HG02798 (cell line): ENCODE measurements around the gene RPSA.
"Not testable (repeated sequence)": the region's sequence is repeated elsewhere in the genome, so short reads cannot be mapped to it uniquely, and the experiment has no call there.

Experiments
- ATAC-seq: cut with Tn5 transposase; IDR thresholded peaks from one replicate; pipeline ENCODE4 v1.9.1; 2021; ENCODE audit warnings: mild to moderate bottlenecking; ENCODE audit not compliant: unreplicated experiment, poor library complexity

Gene RPSA

DNA sequence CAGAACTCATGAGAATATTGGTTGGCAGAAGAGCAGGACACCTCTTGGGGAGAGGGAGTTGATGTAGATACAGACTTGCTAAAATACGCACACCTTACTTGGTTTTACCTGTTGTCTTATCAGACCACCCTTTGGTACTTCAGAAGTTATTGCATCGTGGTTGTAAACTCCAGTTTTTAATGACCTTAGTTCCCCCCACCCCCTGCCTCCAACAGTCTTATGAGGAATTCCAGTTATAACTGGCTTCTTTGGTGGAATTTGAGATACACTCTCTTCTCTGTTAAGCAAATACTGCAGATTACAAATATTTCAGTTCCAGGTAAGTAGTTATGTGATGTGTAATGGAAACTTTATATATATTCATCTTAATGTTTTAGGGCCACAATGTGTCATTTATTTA, 18.4 kb upstream of the RPSA start:
- no peak for ATAC-seq

GRCh38 chr3:39388741-39389248, 17.7 kb upstream of the RPSA start:
- peak; percentile 72 for ATAC-seq

DNA sequence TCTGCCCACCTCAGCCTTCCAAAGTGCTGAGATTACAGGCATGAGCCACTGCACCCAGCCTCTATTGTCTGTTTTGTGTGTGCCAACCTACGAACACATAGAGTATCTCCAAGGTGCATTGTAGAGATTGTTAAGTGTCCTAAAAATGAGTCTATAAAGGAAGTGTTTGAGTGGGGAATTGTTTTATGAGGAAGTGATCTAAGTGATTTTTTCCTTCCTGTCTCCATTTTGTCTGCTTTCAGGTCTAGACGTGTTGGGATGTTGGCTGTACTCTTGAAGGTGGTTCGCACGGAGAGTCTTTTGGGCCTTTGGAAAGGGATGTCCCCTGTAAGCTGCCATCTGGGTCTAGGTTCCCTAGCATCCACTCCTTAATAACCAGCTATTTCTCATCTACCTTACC, 16.3 kb upstream of the RPSA start:
- ATAC-seq: no peak

GRCh38 chr3:39396690-39397089, 9.8 kb upstream of the RPSA start:
- no peak for ATAC-seq

DNA sequence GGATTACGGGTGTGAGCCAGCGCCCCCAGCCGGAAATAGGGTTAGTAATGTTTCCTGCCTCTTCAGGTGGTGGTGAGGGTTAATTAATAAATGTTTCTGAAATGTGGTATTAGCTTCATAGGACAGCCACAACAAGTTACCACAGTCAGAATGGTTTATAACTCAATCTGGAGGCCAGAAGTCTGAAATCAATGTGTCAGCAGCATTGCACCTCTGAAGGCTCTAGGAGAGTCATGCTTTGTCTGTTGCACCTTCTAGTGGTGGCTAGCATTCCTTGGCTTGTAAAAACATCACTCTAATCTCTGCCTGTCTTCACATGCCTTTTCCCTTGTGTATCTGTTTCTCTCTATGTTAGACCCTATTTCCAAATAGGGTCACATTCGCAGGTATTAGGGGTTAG, 7.8 kb upstream of the RPSA start:
- no peak for ATAC-seq

GRCh38 chr3:39401983-39402382, 4.5 kb upstream of the RPSA start:
- ATAC-seq: no peak

DNA sequence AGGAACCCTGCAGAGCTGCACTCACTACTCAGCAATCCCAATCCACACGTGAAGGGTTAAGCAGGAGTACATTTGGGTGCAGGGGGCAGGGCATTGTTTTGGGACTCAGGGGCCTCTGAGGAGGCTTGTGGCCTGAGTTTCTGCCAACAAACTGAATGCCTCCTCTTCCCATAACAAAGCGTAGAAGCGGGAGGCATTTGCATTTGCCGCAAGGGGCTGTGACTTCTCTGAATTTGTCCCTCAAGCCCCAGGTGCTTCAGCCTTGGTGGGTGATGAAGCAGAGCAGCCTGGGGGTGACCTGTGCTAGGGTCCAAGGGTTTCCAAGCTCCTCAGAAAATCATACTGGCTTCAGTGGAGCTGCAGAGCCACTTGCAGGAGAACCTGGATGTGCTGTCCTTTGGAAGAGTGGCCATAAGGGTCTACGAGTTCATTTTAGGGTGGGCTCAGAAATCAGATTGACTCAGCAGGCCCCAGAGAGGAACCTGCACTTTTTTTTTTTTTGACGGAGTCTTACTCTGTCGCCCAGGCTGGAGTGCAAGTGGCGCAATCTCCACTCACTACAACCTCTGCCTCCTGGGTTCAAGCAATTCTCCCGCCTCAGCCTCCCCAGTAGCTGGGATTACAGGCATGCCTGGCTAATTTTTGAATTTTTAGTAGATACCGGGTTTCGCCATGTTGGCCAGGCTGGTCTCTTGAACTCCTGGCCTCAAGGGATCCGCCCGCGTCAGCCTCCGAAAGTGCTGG, 1.4 kb upstream of the RPSA start:
- no peak for ATAC-seq

- ATAC-seq: no peak
Observed at GRCh38 chr3:39405687-39406367, 693 bp upstream of the RPSA start.

- no peak for ATAC-seq
Observed at GRCh38 chr3:39407259-39407629, 724 bp downstream of the RPSA start.

- ATAC-seq: no peak
Observed at GRCh38 chr3:39407773-39408492, 1.4 kb downstream of the RPSA start.

- no peak for ATAC-seq
Observed at GRCh38 chr3:39408493-39409372, 2.2 kb downstream of the RPSA start.

DNA sequence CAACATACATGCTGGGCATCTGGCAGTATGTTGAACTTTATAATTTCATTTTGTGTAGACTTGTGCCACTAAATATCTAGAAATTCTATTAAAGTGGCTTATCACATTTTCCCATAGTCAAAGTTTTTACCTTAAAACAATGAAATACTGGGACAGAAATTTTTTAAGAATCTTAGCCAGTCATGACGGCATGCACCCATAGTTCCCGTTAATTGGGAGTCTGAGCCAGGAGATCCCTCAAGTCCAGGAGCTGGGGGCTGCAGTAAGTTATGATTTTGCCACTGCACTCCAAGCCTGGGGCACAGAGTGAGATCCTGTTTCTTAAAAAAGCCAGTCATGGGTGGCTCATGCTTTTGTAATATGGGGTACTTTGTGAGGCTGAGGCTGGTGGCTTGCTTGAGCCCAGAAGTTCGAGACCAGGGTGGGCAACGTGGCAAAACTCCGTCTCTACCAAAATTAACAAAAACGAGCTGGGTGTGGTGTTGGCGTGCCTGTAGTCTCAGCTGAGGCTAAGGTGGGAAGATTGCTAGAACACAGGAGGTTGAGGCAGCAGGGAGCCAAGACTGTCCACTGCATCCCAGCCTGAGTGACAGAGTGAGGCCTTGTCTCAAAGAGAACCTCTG, 3.1 kb downstream of the RPSA start:
- ATAC-seq: no peak

DNA sequence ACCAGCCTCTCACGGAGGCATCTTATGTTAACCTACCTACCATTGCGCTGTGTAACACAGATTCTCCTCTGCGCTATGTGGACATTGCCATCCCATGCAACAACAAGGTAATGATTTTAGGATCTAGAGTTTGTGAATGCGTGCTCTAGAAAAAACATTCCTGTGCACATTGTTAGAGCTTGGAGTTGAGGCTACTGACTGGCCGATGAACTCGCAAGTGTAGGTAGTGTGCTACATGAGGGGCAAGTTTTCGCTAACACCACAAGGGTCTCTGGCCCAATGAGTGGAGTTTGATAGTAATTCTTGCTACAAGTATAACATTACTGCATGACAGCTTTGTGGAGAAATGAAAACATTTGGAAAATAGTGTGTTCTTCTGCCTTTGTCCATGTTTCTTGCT, 4.4 kb downstream of the RPSA start:
- ATAC-seq: no peak

DNA sequence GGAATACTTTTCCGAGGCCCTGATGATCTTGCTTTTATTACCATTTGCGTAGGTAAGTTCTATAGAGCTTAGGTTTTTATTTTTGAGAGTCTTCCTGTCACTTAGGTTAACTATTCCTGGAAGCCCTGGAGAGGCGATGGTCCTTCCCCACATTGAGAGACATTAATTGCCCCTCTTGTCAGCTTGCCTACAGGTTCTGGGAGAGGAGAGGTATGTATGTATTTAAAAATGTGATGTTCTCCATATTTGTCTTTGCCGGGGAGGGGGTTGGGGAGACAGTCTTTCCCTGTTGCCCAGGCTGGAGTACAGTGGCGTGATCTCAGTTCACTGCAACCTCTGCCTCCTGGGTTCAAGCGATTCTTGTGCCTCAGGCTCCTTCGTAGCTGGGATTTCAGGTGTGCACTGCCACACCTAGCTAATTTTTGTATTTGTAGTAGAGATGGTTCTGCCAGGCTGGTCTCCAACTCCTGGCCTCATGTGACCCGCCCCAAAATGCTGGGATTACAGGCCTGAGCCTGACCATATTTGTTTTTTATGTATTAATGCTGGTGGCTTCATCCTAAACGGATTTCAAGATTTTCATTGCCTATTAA, 6.2 kb downstream of the RPSA start:
- no peak for ATAC-seq

- no peak for ATAC-seq
Observed at GRCh38 chr3:39413691-39414420, 7.3 kb downstream of the RPSA start.

DNA sequence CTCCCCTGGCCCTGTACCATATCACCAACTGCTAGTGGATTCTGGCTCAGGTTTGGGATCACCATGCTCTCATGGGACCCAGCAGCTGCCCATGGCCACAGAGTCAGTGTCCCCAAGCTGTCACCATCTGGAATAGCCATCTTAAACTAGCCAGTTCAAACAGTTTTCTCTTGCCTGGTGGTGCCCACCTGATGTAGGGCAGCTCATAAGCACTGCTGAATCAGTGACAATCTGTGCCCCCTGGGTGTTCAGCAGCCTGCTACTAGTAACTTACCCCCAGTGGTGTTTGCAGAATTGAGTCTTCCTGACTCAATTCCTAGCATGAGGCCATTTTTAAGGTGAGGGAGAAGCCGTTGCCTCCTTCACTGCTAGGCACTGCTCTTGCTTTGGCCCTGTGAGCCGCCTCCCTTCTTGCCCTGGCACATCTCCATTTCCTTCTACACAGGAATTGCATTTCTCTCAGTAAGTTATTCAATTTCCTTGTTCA, 7.9 kb downstream of the RPSA start:
- ATAC-seq: no peak

DNA sequence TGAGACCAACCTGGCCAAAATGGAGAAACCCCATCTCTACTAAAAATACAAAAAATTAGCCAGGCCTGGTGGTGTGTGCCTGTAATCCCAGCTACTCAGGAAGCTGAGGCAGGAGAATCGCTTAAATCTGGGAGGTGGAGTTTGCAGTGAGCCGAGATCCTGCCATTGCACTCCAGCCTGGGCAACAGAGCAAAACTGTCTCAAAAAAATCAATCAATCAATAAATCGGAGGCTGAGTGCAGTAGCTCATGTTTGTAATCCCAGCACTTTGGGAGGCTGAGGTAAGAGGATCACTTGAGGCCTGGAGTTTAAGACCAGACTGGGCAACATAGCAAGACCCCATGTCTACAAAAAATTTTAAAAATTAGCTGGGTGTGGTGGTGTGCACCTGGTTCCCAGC, 8.8 kb downstream of the RPSA start:
- not testable (repeated sequence) for ATAC-seq

DNA sequence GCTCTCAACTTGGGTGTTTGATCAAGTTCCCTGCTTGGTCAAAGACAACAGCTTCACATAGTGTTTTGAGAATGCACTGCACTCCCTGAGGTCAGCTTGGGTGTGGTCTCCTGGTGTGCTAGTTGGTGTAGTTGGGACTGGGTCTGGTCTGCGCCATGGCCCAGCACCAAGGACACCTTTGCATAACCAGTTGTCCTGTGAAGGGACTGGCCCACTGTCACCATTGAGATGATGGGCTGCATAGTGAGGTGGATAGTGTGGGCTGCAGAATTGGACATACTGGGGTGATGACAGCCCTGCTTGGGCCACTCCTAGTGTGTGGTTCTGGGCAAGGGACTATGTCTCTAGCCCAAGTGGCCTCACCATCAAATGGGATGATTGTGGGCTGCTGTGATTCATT, 9.5 kb downstream of the RPSA start:
- ATAC-seq: no peak

DNA sequence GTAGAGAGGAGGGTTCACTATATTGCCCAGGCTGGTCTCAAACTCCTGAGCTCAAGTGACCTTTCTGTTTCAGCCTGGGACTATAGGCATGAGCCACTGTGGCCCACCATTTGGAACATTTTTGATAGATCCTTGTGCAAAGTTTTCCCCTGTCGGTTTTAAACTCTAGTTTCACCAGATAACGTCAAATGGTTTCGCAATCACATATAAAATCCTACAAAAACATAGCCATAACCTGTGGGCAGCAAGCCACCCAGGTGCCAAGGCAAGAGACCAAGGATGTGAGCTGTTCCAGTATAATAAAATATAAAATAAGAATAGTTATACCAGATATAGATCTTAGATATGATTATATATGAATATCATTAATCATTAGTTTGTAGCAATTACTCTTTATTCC, 10.5 kb downstream of the RPSA start:
- not testable (repeated sequence) for ATAC-seq
